Left lung (tissue), 10 donors: ENCODE data around the gene TNF. TPM values are rescaled to one million over a fixed set of nuclear protein-coding genes. Genes with fewer than 3 reads are reported as not detected.

Source experiments
- ATAC-seq: fragments of 200-7000 bp; cut with Tn5 transposase; one replicate; pipeline ENCODE4 v1.9.1; 2020; ENCODE audit warnings: moderate library complexity
- DNase-seq, 4 donors: peaks; one replicate each; pipeline ENCODE4 v3.0.0-alpha.2; 2013 to 2020
- H3K27ac ChIP-seq, 2 donors: fragments of 200-600 bp; sonication (generic) in 1 of 2; one replicate each; pipeline versions ENCODE4 v1.5.0 to v1.8.0; 2020 to 2021
- H3K27me3 ChIP-seq, 2 donors: fragments of 200-600 bp; sonication (generic) in 1 of 2; one replicate each; pipeline versions ENCODE4 v1.5.0 to v1.8.0; 2020 to 2021
- H3K36me3 ChIP-seq, 2 donors: fragments of 200-600 bp; sonication (generic) in 1 of 2; one replicate each; pipeline versions ENCODE4 v1.5.0 to v1.8.0; 2020 to 2021
- H3K4me1 ChIP-seq, 2 donors: fragments of 200-600 bp; one replicate each; pipeline ENCODE4 v1.8.0; 2021
- H3K4me3 ChIP-seq, 2 donors: fragments of 200-600 bp; sonication (generic) in 1 of 2; one replicate each; pipeline versions ENCODE4 v1.5.0 to v1.8.0; 2020 to 2021; ENCODE audit warnings: mild to moderate bottlenecking in 1 of 2
- H3K9me3 ChIP-seq, 2 donors: fragments of 200-600 bp; sonication (generic) in 1 of 2; one replicate each; pipeline versions ENCODE4 v1.5.0 to v1.8.0; 2020 to 2021
- intact Hi-C, 2 donors: fragments of 100-400 bp; cut with DNase I; formaldehyde crosslinking; loops; one replicate each; pipeline versions ENCODE4 v1.11.2 to v1.14.2; 2022
- polyA plus RNA-seq, 6 donors: library from polyadenylated mRNA; unstranded; fragments of 120-200 nt; gene quantifications; one replicate each; pipeline ENCODE4 v1.2.1, GENCODE V29; 2013; ENCODE audit not compliant: insufficient read length in 6 of 6
- total RNA-seq, 2 donors: library from RNA; stranded (reverse); fragmentation: NEBNext Ultra II Directional; extraction: Animal tissue kit (Norgen Biotek cat#: 25700); gene quantifications; one replicate each; pipeline ENCODE4 v1.2.1, GENCODE V29; 2021
- TF ChIP-seq, protein P1 (sequence below), 2 donors: fragments of 200-600 bp; sonication (generic) in 1 of 2; IDR thresholded peaks; one replicate each; pipeline versions ENCODE4 v1.5.0 to v1.8.0; 2021; ENCODE audit warnings: antibody characterized with exemption in 2 of 2
- donor health status: DM: no; HTN: yes; CAD: no.
- donor health status: DM: no; HTN: no; CAD: no.

The TNF gene
- total and polyA plus RNA-seq, 8 donors, result 0.19 to 10.4 (median 0.29) TPM; not detected in 1

- ATAC-seq, result no peak
- Histone ChIP-seq H3K9me3 (no peaks in the 10 kb centered on the region), H3K27ac (no peak overlapping the region), H3K27me3 (no peaks in the 10 kb centered on the region), H3K4me3 (no peak overlapping the region), H3K4me1 (peaks cover 29 to 57% of the 10 kb centered on the region in 2 donors), H3K36me3 (peaks cover 0 to 17% of the 10 kb centered on the region in 2 donors)
- DNase-seq, result no peak
- TF ChIP-seq, protein P1, sequence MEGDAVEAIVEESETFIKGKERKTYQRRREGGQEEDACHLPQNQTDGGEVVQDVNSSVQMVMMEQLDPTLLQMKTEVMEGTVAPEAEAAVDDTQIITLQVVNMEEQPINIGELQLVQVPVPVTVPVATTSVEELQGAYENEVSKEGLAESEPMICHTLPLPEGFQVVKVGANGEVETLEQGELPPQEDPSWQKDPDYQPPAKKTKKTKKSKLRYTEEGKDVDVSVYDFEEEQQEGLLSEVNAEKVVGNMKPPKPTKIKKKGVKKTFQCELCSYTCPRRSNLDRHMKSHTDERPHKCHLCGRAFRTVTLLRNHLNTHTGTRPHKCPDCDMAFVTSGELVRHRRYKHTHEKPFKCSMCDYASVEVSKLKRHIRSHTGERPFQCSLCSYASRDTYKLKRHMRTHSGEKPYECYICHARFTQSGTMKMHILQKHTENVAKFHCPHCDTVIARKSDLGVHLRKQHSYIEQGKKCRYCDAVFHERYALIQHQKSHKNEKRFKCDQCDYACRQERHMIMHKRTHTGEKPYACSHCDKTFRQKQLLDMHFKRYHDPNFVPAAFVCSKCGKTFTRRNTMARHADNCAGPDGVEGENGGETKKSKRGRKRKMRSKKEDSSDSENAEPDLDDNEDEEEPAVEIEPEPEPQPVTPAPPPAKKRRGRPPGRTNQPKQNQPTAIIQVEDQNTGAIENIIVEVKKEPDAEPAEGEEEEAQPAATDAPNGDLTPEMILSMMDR (IDR thresholded peaks at IDR 0.05), result no peak
- intact Hi-C loops, result loop anchor here in 1 of 2 donors (10.0 kb wide), 1 partner anchor 51 kb away; the partner anchor contains the start of gene NCR3
Measured at GRCh38 chr6:31543639-31544038, 31.7 kb upstream of the TNF start.

DNA sequence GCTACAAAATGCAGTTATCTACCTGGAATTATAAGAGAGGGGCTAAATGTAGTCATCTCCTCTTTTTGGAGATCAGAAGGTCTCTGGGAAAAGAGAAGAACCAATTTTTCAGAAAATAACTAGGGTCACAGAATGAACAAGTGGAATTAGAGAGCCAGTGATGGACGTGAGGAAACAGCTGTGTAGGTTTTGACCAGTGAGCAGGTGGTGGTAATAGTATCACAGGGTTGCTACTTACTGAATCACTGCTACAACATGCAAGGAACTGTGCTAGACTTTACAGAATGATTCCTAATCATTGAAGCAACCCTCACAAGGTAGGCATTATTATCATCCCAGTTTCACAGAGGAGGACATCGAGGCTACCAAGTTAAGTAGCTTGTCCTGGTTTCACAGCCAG lies 30.7 kb upstream of the TNF start:
- intact Hi-C loops, result loop anchor here in 1 of 2 donors (10.0 kb wide), 1 partner anchor 50 kb away; the partner anchor contains the start of gene NCR3
- Histone ChIP-seq H3K4me1 (peaks cover 23 to 52% of the 10 kb centered on the region in 2 donors), H3K9me3 (no peaks in the 10 kb centered on the region), H3K27ac (no peak overlapping the region), H3K4me3 (no peak overlapping the region), H3K36me3 (peaks cover 0 to 13% of the 10 kb centered on the region in 2 donors), H3K27me3 (no peaks in the 10 kb centered on the region)
- no peak for DNase-seq
- TF ChIP-seq, protein P1 (IDR thresholded peaks at IDR 0.05), result no peak
- ATAC-seq, result no peak

DNA sequence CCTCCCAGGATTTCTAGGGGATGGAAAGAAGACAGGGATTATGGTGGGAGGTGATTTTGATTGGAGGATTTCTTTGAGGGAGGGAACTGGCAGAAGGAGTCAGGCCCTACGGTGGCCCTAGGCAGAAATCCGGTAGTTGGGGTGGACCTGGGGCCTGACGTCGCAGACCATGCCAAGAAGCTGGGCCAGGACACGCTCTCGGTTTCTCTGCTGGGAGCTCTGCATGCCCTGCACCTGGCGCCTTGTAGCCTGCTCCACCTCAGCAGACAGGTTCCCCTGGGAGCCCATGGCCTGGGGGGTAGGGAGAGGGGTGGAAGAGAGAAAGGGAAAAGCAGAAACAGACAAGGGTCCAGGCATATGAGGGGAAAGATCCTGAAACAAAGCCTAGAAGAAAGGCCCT lies 30.1 kb upstream of the TNF start:
- Histone ChIP-seq H3K27me3 (no peaks in the 10 kb centered on the region), H3K27ac (no peak overlapping the region), H3K9me3 (no peaks in the 10 kb centered on the region), H3K4me1 (peaks cover 17 to 46% of the 10 kb centered on the region in 2 donors), H3K4me3 (no peak overlapping the region), H3K36me3 (peaks cover 0 to 12% of the 10 kb centered on the region in 2 donors)
- intact Hi-C loops, result loop anchor here in 1 of 2 donors (10.0 kb wide), 1 partner anchor 50 kb away; the partner anchor contains the start of gene NCR3
- ATAC-seq, result no peak
- TF ChIP-seq, protein P1 (IDR thresholded peaks at IDR 0.05), result no peak
- peak in 1 of 4 donors; percentile 61 for DNase-seq

DNA sequence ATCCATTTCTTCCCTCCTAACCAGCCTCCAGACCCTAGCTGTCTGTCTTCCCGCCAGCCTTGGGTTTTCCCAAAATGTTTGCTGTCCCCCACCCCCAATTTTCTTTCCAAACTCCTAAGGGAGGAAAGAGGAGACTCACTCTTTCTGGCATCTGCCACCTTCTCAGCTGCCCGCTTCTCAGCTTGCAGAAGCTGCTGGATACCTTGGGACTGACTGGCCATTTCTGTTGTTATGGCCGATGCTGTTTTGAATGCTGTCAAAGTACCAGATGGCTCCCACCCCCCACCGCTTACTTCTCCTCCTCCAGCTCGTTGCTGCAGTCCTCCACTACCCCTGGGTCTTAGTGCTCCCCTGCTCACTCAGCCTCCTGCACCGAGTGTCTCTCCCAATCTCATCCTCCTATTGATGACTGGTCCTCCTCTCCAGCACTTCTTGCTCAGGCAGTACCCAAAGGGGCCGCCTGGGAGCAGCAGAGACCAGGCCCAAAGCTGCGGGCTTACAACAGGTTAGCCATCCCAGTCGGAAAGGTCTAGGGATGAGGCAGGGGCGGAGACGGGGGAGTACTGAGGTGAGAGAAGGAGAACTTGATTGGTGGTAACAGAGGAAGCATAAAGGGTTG lies 28.9 kb upstream of the TNF start, which contains the start of gene ATP6V1G2:
Gene ATP6V1G2 (minus strand): TSS at position 270 of the 619 bp plus-strand sequence. CDS start 49 bp downstream, at position 221.
- Histone ChIP-seq H3K4me1 (peaks cover 13 to 47% of the 10 kb centered on the region in 2 donors), H3K36me3 (peaks cover 0 to 23% of the 10 kb centered on the region in 2 donors), H3K27ac (peak within 1 kb of the TSS; percentile 82 to 84), H3K4me3 (peak within 1 kb of the TSS; percentile 41 to 48), H3K9me3 (no peaks in the 10 kb centered on the region), H3K27me3 (no peaks in the 10 kb centered on the region)
- TF ChIP-seq, protein P1 (IDR thresholded peaks at IDR 0.05), result peak; percentile 90 to 93
- ATAC-seq, result peak; percentile 86
- peak; percentile 78 to 94 (median 88) for DNase-seq
- intact Hi-C loops, result loop anchor here (2.0 to 10.0 kb wide), 2 partner anchors 48 to 52 kb away; partner anchors contain the start of gene NCR3 (in 1 of the 2)
